GM19395 (cell line): ENCODE data around the gene STMN1.
A peak's percentile ranks its signal among the peaks of the same experiment; 100 is the strongest.

Experiments used
- ATAC-seq: cut with Tn5 transposase; IDR thresholded peaks from one replicate; pipeline ENCODE4 v1.9.1; 2021; ENCODE audit warnings: mild to moderate bottlenecking, moderate library complexity; ENCODE audit not compliant: unreplicated experiment

The STMN1 gene

DNA sequence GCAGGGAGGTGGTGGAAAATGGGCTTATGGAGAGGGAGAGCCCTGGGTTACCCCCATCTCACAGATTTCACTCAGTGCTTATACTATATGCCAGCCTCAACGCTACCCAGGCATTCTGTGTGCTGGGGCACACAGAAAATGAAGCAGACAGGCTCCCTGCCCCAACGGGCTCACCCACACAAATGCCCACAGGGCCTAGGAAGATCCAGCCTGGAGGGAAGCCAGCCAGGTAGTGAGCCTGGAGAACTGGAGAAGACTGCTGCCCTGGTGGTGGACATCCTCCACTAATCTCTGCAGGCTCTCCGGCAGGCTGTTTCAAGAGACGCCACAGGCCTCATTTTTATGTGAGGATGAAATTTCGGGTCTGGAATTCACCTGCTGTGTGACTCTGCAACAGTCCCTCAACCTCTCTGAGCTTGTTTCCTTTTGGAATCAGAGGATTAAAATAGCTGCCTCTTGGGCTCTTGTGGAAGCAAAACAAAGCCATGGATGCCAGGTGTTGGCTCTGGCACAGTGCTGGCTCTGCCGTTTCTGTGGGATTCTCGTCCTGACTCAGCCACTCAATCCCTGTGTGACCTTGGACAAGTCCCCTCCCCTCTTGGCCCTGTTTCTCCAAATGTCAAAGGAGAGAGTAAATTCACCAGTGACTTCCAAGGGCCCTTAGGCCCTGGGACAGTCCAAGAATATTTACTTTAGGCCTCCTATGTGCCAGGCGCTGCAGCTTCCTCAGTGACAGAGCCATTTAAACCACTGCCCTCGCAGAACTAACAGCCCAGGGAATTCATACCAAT lies 34.3 kb downstream of the STMN1 start:
- ATAC-seq, result no peak

DNA sequence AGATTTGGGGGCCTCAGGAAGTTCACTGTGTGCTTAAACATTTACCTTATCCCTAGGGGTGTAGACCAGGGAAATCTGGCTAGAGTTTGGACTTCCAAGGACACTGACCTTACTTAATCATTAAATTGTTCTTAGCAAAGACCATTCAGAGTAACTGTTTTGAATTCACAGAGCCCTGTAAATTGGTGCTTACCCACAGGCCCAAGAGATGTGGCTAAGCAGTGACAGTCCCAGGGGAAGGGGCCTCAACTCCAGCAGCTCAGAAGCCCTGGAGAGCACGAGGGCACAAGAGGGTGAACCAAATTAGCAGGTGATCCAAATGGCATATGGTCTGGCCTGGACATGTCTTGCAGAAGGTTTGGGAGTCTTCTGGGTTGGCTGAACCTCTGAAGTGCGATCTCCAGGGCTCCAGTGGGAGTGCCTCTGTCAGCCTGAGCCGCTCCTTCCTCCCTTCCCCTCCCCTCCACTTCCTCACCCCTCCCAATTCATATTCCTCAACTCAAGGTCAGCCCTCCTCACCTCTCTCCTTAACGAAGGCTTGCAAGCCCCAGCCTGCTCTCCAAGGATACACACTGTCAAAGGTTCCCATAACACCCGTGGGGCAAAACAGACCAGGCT lies 35.0 kb downstream of the STMN1 start:
- ATAC-seq, result no peak

DNA sequence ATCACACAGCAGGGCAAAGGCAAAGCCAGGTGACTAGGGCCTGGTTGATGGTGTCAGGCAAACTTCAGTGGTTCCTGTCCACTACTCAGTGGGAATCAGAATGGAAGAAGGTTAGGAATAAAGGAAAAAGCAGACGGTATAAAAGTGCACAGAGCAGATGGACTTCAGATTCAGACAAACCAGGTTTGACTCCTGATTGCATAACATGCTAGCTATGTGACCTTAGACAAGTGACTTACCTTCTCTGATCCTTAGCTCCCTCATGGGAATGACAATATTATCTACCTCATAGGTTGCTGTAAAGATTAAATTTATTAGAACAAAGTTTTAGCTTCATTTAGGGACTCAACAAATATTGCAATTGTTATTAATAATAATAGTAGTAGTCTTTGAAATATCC lies 35.6 kb downstream of the STMN1 start:
- no peak for ATAC-seq

DNA sequence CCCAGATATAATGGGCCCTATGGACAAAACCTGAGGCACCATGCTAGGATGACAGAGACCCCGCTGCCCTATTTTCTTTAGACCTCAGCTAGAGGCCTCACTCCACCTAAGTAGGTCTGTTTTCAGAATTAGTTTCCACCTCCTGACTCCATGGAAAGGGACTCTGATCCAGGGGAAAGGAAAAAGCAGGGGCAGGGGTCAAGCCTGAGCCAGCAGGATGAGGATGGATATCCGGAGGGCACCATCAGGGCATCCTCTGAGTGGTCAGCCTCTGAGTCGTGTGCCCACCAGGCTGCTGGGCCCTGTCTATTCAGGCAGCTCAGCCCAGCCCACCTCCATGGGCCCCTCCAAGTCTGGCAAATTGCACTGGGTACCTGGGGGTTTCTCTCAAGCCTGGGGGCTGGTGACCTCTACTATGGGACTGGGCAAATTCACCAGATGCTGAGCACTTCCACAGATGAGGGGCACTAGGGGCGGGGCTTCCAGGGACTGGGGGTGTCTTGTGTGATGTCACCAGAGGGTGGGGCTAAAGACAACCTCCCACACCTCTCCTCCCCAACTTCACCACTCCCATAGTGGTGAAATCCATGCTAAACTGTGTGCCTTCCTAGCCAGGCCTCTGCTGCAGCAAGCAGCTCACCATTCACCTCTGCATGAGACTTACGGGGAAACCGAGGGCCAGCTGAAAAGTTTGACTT lies 36.2 kb downstream of the STMN1 start:
- ATAC-seq, result no peak

DNA sequence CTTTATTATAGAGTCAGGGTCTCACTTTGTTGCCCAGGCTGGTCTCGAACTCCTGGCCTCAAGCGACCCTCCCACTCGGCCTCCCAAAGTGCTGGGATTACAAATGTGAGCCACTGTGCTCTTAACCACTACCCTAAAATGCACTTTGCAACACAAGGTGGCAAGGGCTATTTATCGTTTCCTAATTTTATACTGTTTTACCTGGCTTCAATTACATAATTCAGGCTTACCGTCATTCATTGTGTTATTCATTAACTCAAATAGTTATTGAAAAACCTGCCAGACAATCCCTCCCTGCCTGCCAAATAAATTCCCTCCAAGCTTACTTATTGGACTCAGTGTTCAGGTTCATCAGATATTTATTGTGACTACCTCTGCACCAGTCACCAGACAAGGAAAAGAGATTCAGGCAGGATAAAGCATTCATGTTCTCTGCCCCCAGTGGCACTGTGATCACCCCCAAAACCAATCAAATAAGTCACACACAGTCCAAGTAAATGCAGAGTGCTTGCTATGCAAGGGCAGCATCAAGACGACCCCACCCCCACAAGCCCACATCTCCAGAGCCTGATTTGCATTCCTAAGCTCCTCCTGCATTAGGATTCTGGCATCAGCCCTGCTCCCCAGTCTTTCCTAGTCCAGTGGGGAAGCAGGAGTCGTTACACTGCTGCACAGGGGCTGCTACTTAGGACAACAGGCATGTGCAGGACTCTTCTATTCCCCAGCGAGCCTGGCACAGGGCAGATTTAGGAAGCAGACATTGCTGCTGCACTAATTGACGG lies 38.8 kb downstream of the STMN1 start:
- no peak for ATAC-seq

DNA sequence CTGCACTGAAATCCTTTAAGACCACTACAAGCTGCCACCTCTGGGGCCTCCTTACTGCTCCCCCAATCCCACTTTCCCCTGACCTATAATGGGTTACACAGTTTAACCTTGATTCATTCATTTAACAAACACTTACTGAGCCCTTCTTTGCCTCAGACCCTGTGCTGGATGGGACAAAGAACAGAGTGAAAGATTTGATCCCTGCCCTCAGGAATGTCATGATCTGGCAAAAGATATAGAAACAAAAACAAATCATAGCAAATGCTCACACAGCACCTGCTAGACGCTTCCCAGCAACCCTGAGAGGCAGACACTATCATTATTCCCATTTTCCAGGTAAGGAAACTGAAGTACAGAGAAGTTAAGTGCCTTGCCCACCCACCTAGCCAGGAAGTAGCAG lies 39.9 kb downstream of the STMN1 start:
- no peak for ATAC-seq

DNA sequence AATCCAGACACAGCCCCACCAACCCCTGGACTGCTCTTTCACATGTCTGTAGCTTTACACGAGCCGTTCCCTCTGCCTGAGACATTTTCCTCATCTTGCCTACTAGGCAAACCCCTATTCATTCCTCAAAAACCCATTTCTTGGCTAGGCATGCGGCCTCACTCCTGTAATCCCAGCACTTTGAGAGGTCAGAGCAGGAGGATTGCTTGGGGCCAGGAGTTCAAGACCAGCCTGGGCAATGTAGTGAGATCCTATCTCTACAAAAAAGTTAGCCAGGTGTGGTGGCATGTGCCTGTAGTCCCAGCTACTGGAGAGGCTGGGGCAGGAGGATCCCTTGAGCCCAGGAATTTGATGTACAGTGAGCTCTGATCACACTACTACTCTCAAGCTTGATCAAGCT lies 41.8 kb downstream of the STMN1 start:
- no peak for ATAC-seq

DNA sequence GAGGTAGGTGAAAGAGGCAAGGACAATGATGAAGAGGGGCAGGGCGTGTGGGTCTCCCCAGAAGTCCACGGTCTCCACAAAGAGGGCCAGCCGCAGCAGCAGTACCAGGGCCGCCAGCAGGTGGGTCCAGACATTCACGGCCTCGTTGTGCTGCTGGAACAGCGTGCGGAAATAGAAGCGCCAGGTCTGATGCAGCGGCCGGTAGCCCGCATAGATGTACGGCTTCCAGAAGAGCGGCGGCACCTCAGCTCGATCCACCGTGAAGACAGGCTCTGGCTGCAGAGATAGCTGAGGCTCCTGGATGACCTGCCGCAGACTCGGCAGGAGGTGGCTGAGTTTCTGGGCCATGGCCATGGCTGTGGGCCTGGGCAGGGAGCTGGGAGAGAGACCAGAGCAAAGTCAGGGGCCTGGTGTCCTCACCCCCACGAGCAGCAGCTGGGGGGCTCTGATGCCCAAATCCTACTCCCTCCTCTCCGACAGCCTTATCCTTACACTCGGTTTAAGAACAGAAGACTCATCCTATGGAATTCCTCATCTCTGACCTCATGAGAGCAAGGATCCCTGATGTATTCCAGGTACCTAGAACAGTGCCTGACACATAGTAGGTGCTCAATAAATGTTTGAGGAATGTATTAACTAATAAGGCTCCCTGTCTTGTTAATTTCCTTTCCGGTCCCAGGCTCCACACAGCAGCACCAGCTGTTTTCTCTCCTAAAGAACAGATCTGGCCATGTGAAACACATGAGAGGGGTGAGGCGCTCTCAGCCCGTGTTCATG lies 42.5 kb downstream of the STMN1 start:
- no peak for ATAC-seq

DNA sequence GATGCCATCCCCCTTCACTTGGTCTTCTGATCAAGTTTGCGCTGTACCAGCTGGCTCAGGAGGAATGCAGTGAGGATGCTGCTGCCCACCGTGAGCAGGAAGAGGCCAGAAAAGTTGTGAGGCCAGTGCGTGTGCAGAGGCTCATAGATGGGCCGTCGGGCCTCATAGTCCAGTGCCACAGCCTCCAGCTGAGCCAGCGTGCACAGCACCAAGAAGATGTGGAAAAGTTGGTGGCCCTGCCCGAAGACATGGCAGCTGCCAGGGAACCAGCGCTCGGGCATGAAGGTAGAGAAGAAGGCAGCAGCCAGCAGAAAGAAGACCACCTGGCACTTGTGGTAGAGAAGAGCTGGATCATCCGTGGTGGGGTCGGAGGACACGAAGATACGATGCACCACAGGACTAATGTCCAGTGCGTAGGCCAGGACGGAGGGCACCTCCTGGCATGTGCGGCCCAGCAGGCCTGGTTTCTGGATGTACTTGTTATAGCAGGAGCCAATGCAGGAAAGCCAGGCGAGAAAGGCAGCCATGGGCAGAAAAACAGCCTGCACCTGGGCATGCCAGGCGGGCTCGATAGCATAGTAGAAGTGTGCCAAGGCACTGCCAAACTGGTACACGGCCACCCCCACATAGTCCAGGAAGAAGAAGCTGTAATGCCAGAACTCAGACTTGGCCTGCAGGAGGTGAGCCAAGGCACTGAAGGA lies 43.3 kb downstream of the STMN1 start:
- no peak for ATAC-seq

DNA sequence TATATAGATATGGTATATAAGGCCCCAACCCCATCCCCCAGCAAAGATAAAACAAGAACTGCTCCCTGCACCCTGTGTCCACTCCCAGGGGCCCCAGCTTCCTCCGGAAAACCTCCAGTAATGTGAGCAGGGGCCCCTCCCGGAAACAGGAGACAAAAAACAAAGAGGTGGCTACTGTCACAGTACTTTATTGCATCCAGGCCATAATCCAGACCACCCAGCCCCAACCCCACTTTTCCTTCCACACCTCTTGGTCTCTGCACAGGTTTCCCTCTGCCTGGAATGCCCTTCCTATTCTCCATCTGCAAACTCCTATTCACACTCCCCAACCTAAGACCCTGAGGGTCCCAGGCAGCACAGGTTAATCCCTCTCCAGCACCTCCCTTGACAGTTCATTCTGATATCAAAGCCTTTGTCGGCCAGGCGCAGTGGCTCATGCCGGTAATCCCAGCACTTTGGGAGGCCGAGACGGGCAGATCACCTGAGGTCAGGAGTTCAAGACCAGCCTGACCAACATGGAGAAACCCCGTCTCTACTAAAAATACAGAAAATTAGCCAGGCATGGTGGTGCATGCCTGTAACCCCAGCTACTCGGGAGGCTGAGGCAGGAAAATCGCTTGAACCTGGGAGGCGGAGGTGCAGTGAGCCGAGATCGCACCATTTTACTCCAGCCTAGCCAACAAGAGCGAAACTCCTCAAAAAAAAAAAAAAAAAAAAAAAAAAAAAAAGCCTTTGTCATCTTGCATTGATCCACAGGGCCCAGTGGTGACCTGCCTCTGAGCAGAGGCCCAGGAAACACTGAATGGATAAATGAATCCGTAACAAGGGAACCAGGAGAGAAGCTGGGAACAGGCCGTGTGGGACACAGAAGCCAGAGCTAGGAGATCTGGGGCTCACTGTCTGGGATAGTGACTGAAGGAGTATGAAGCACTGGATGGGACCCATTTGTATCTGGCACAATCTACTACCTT lies 44.6 kb downstream of the STMN1 start:
- ATAC-seq, result no peak

DNA sequence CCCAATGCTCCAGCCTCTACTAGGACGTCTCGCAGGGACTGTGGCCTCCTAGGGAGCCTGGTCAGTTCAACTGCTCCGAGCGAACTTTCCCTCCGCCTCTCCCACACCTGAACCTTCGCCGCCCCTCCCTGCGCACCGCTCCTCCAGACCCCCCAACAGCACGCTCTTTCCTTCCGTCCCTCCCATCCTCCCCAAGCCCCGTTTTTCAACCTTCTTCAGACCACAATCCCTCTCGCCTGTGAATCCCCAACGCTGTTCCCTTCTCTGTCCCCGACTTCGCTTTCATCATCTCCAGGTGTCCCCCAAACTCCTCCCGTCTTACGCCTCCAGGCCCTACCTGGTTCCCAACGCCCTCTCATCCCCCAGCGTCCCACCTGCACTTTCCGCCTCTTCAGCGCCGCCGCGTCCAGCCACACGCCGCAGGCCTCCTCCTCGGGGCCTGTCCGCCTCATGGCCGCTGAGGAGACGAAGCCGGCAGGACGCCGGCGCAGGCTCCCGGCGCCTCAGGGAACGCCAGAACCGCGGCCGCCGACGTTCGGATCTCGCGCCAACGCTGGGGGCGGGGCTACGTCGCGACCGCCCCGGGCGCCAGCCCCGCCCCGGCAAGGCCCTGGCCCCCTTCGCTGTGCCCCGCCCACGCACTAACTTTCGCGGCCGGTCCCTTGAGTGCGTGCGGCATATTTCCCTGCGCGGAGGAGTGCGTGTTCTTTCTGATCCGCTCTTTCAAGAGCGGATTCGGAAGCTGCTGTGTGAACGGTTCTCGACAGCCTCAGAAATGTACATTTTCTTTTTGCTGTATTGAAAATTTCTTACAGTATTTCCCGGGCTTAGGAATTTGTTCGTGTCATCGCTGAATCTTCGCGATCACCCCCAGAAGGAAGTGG lies 47.1 kb downstream of the STMN1 start, which contains the start of gene AUNIP:
AUNIP (minus strand) TSS at position 552 of the 884 bp plus-strand sequence; CDS start at position 452, 100 bp downstream.
- peak; percentile 71 for ATAC-seq

DNA sequence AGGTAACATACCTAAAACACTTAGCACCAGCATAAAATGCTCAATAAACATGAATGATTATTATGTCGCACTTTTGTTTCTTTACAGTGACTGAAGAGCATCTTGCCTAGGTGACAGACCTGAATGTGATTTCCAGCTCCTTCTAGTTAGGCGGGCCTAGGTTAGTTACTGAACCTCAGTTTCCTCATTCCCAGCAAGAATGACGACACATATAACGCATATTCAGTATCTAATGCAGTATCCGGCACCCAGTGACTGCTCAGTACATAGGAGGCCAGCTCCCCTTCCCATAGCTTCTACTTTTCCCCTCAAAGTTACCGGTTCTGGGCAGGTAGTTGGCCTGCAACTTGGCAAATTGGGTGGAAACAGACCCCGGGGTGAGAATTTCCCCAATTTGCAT lies 47.7 kb downstream of the STMN1 start:
- no peak for ATAC-seq

DNA sequence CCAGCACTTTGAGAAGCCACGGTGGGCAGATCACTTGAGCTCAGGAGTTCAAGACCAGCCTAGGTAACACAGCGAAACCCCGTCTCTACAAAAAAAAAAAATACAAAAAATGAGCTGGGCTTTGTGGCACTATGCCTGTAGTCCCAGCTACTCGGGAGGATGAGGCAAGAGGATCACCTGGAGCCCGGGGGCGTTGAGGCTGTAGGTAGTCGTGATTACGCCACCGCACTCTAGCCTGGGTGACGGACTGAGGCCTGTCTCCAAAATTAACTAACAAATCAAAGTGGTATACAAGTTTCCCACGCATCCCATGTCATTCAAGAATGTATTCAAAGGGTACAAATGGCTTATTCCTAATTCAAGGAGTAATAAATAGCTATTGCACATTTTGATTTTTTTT lies 49.4 kb downstream of the STMN1 start:
- no peak for ATAC-seq

DNA sequence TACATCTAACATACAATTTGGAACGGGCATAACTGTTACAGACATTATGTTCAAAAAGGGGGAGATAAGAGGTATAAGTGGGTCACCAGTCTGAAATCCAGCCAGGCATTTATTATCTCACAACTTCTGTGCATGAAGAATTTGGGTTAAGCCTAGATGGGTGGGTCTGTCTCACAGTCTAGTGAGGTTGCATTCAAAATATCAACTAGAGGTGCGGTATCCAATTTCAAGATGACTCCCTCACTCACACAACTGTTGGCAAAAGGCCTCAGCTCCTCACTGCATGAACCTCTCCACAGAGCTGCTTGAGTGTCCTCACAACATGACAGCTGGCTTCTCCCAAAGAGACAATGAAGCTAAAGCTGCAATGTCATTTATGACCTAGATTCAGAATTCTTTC lies 51.7 kb downstream of the STMN1 start:
- no peak for ATAC-seq
